Adrenal gland (tissue), 12 donors: ENCODE results near the gene WIZ. TPM values are rescaled to one million over a fixed set of nuclear protein-coding genes. Genes with fewer than 3 reads are reported as not detected.
"Not testable (repeated sequence)": the region's sequence is repeated elsewhere in the genome, so short reads cannot be mapped to it uniquely, and the experiment has no call there.

Experiments
- DNase-seq, 7 donors: peaks; one replicate each; pipeline ENCODE4 v3.0.0-alpha.2; 2019 to 2020
- H3K27ac ChIP-seq, 5 donors: fragments of 200-600 bp; sonication (generic) in 4 of 5; 1 replicate in 3 of 5; 2 replicates in 2 of 5; pipeline versions ENCODE4 v1.5.1 to v1.8.0; 2016 to 2020; ENCODE audit warnings: mild to moderate bottlenecking in 1 of 5
- H3K27me3 ChIP-seq: fragments of 200-600 bp; 2 replicates; pipeline ENCODE4 v1.8.0; 2021
- H3K36me3 ChIP-seq, 2 donors: fragments of 200-600 bp; replicated peaks in 1 of 2; 1 replicate in 1 of 2; 2 replicates in 1 of 2; pipeline versions ENCODE4 v1.5.1 to v1.8.0; 2018 to 2022
- H3K4me1 ChIP-seq, 2 donors: fragments of 200-600 bp; replicated peaks in 1 of 2; 1 replicate in 1 of 2; 2 replicates in 1 of 2; pipeline versions ENCODE4 v1.5.1 to v1.8.0; 2018 to 2021
- H3K4me3 ChIP-seq, 4 donors: fragments of 200-600 bp; sonication (generic) in 3 of 4; one replicate each; pipeline ENCODE4 v1.5.1; 2016 to 2018
- H3K9me3 ChIP-seq, 3 donors: fragments of 200-600 bp; sonication (generic) in 1 of 3; replicated peaks in 1 of 3; 1 replicate in 2 of 3; 2 replicates in 1 of 3; pipeline versions ENCODE4 v1.5.1 to v1.8.0; 2016 to 2021
- POLR2A ChIP-seq, 2 donors: fragments of 450-650 bp; IDR thresholded peaks; one replicate each; pipeline ENCODE4 v1.6.1; 2017; ENCODE audit warnings: antibody characterized with exemption in 2 of 2, mild to moderate bottlenecking in 2 of 2, moderate library complexity in 1 of 2
- WGBS, 4 donors: extraction: QIAGEN DNeasy Blood & Tissue Kit in 2 of 4; methylation state at CpG; one replicate each; pipeline versions ENCODE4 v1.1.5 to v1.1.7; 2013 to 2017; 5-methylcytosine and 5-hydroxymethylcytosine counted together
- intact Hi-C, 2 donors: fragments of 100-400 bp; cut with DNase I; formaldehyde crosslinking; loops; one replicate each; pipeline versions ENCODE4 v1.14.1 to v1.15.0; 2022 to 2023
- polyA plus RNA-seq, 3 donors: library from polyadenylated mRNA; stranded (reverse); fragments of 200-250 nt in 2 of 3; fragments of 350-450 nt in 1 of 3; fragmentation: Illumina TruSeq in 1 of 3; extraction: RNeasy Lipid Tissue Mini Kit (QIAGEN cat#74804) in 1 of 3; gene quantifications; one replicate each; pipeline ENCODE4 v1.2.3, GENCODE V29; 2013 to 2014
- total RNA-seq, 9 donors: library from RNA; depleted of rRNA in 4 of 9; stranded (reverse); fragments of >200 nt in 4 of 9; fragments of 120-200 nt in 1 of 9; fragmentation: NEBNext Ultra II Directional in 1 of 9; extraction: Animal tissue kit (Norgen Biotek cat#: 25700) in 1 of 9; gene quantifications; one replicate each; pipeline versions ENCODE4 v1.1.0 to v1.2.4, GENCODE V29; 2013 to 2023
- TF ChIP-seq, protein P1 (sequence below), 6 experiments: fragments of 450-650 bp in 4 of 6; fragments of 200-600 bp in 2 of 6; sonication (generic) in 1 of 6; IDR thresholded peaks; 1 replicate in 5 of 6; 2 replicates in 1 of 6; pipeline versions ENCODE4 v1.5.1 to v1.8.0; 2016 to 2021; ENCODE audit warnings: antibody characterized with exemption in 6 of 6, mild to moderate bottlenecking in 2 of 6, moderate library complexity in 1 of 6
- donor health status: healthy with polysubstance abuse.
- donor health status: Bipolar disorder and iron deficiency.
- donor health status: DM: yes; HTN: yes; CAD: no.
- donor health status: DM: no; HTN: no; CAD: no.
- donor health status: DM: no; HTN: no; CAD: no.
- donor health status: DM: yes; HTN: yes; CAD: no.

Gene WIZ
- total and polyA plus RNA-seq, 12 donors: 5.7 to 49.2 (median 30.6) TPM

- no peaks in the 10 kb centered on the region for H3K9me3 ChIP-seq
- no peak overlapping the region for H3K27ac ChIP-seq
- H3K36me3 ChIP-seq: no peaks in the 10 kb centered on the region
- WGBS, 4 donors: 72 to 80% (median 77%) methylated on average over 10 of the region's 10 CpGs
- no peak for TF ChIP-seq POLR2A (IDR thresholded peaks at IDR 0.05)
- TF ChIP-seq, protein P1, sequence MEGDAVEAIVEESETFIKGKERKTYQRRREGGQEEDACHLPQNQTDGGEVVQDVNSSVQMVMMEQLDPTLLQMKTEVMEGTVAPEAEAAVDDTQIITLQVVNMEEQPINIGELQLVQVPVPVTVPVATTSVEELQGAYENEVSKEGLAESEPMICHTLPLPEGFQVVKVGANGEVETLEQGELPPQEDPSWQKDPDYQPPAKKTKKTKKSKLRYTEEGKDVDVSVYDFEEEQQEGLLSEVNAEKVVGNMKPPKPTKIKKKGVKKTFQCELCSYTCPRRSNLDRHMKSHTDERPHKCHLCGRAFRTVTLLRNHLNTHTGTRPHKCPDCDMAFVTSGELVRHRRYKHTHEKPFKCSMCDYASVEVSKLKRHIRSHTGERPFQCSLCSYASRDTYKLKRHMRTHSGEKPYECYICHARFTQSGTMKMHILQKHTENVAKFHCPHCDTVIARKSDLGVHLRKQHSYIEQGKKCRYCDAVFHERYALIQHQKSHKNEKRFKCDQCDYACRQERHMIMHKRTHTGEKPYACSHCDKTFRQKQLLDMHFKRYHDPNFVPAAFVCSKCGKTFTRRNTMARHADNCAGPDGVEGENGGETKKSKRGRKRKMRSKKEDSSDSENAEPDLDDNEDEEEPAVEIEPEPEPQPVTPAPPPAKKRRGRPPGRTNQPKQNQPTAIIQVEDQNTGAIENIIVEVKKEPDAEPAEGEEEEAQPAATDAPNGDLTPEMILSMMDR (IDR thresholded peaks at IDR 0.05): no peak
- intact Hi-C loops: no loop called here
- no peaks in the 10 kb centered on the region for H3K4me1 ChIP-seq
- H3K27me3 ChIP-seq: no peaks in the 10 kb centered on the region
- DNase-seq: no peak
- no peak overlapping the region for H3K4me3 ChIP-seq
Observed at GRCh38 chr19:15498156-15498858, 48.6 kb upstream of the WIZ start.

GRCh38 chr19:15495151-15495550 lies 45.4 kb upstream of the WIZ start:
- WGBS, 4 donors: 74 to 94% (median 88%) methylated on average over 1 of the region's 1 CpG
- Histone ChIP-seq H3K27me3 (no peaks in the 10 kb centered on the region), H3K4me3 (no peak overlapping the region), H3K36me3 (no peaks in the 10 kb centered on the region), H3K9me3 (no peaks in the 10 kb centered on the region), H3K4me1 (no peaks in the 10 kb centered on the region), H3K27ac (no peak overlapping the region)
- TF ChIP-seq, protein P1 (IDR thresholded peaks at IDR 0.05): no peak
- TF ChIP-seq POLR2A (IDR thresholded peaks at IDR 0.05): no peak
- DNase-seq: no peak
- intact Hi-C loops: no loop called here

GRCh38 chr19:15488489-15489226 lies 38.9 kb upstream of the WIZ start:
- no peaks in the 10 kb centered on the region for H3K9me3 ChIP-seq
- H3K4me1 ChIP-seq: no peaks in the 10 kb centered on the region
- H3K27me3 ChIP-seq: no peaks in the 10 kb centered on the region
- H3K4me3 ChIP-seq: no peak overlapping the region
- H3K36me3 ChIP-seq: no peaks in the 10 kb centered on the region
- WGBS, 4 donors: 69 to 78% (median 75%) methylated on average over 13 of the region's 13 CpGs
- TF ChIP-seq POLR2A (IDR thresholded peaks at IDR 0.05): no peak
- TF ChIP-seq, protein P1 (IDR thresholded peaks at IDR 0.05): no peak
- intact Hi-C loops: no loop called here
- no peak overlapping the region for H3K27ac ChIP-seq
- DNase-seq: no peak

DNA sequence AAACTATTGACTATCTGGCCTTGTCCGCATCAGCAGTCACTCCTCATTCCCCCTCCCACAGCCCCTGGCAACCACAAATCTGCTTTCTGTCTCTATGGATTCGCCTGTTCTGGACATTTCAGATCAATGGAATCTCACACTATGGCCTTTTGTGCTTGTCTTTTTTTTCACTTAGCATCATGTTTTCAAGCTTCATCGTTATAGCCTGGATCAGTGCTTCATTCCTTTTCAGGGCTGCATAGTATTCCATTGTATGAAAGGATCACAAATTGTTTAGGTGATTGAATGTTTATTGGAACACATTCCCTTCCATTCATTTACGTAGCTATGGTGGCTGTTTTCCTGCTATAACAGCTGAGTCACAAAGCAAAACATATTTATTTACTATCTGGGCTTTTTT lies 37.3 kb upstream of the WIZ start:
- H3K36me3 ChIP-seq: no peaks in the 10 kb centered on the region
- no peaks in the 10 kb centered on the region for H3K4me1 ChIP-seq
- H3K4me3 ChIP-seq: no peak overlapping the region
- no peak for DNase-seq
- H3K9me3 ChIP-seq: no peaks in the 10 kb centered on the region
- intact Hi-C loops: no loop called here
- 86 to 91% (median 88%) methylated on average over 4 of the region's 4 CpGs for WGBS, 4 donors
- H3K27ac ChIP-seq: no peak overlapping the region
- no peaks in the 10 kb centered on the region for H3K27me3 ChIP-seq
- TF ChIP-seq, protein P1 (IDR thresholded peaks at IDR 0.05): no peak
- TF ChIP-seq POLR2A (IDR thresholded peaks at IDR 0.05): no peak

DNA sequence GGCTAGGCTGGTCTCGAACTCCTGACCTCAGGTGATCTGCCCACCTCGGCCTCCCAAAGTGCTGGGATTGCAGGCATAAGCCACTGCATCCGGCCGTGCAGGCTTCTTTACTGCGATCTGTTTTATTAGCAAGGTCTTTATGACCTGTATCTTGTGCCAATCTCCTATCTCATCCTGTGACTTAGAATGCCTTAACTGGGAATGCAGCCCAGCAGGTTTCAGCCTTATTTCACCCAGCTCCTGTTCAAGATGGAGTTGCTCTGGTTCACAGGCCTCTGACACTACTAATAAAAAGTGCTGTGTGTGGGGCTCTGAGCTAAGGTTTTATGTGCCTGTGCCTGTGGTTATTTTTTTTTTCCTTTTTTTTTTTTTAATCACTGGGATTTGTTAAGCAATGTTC lies 36.0 kb upstream of the WIZ start:
- H3K4me1 ChIP-seq, intact Hi-C loops, H3K36me3 ChIP-seq, H3K27ac ChIP-seq, DNase-seq, H3K4me3 ChIP-seq, H3K9me3 ChIP-seq, H3K27me3 ChIP-seq: not testable (repeated sequence)
- WGBS, 4 donors: 83 to 91% (median 86%) methylated on average over 5 of the region's 5 CpGs

GRCh38 chr19:15480996-15481395 lies 31.2 kb upstream of the WIZ start:
- H3K4me3 ChIP-seq, DNase-seq, H3K27me3 ChIP-seq, intact Hi-C loops, H3K9me3 ChIP-seq, H3K27ac ChIP-seq, H3K4me1 ChIP-seq, H3K36me3 ChIP-seq: not testable (repeated sequence)
- 75 to 87% (median 84%) methylated on average over 7 of the region's 7 CpGs for WGBS, 4 donors
